Smooth muscle cell (in vitro differentiated cells): ENCODE data around the gene INSRR. TPM values are rescaled to one million over a fixed set of nuclear protein-coding genes. Genes with fewer than 3 reads are reported as not detected.

Experiments used
- DNase-seq: peaks from one replicate; lab custom pipeline; 2025; ENCODE audit not compliant: unreplicated experiment; lab: John Stamatoyannopoulos, UW
- H2AFZ ChIP-seq: fragments of 200-600 bp; sonication (generic); 2 replicates; pipeline ENCODE4 v1.6.0; 2016; ENCODE audit warnings: antibody characterized with exemption, low read depth, mild to moderate bottlenecking
- H3F3A ChIP-seq: fragments of 200-600 bp; sonication (generic); 2 replicates; pipeline ENCODE4 v1.6.0; 2017; ENCODE audit warnings: antibody characterized with exemption, low read depth
- H3K27ac ChIP-seq: fragments of 200-600 bp; sonication (generic); 2 replicates; pipeline ENCODE4 v1.5.1; 2016; ENCODE audit warnings: low read depth, mild to moderate bottlenecking
- H3K27me3 ChIP-seq: fragments of 200-600 bp; sonication (generic); 2 replicates; pipeline ENCODE4 v1.6.1; 2016; ENCODE audit warnings: low read depth, mild to moderate bottlenecking
- H3K36me3 ChIP-seq: fragments of 200-600 bp; sonication (generic); 2 replicates; pipeline ENCODE4 v1.5.1; 2016; ENCODE audit warnings: low read depth
- H3K4me1 ChIP-seq: fragments of 200-600 bp; sonication (generic); 2 replicates; pipeline ENCODE4 v1.5.1; 2016; ENCODE audit warnings: low read depth
- H3K4me2 ChIP-seq: fragments of 200-600 bp; sonication (generic); 2 replicates; pipeline ENCODE4 v1.6.0; 2016; ENCODE audit warnings: mild to moderate bottlenecking
- H3K4me3 ChIP-seq: fragments of 200-600 bp; sonication (generic); 2 replicates; pipeline ENCODE4 v1.5.1; 2016; ENCODE audit warnings: mild to moderate bottlenecking
- H3K79me2 ChIP-seq: fragments of 200-600 bp; sonication (generic); 2 replicates; pipeline ENCODE4 v1.6.0; 2016; ENCODE audit warnings: low read depth, mild to moderate bottlenecking
- H3K9ac ChIP-seq: fragments of 200-600 bp; sonication (generic); 2 replicates; pipeline ENCODE4 v1.6.0; 2016; ENCODE audit warnings: low read depth
- H3K9me3 ChIP-seq: fragments of 200-600 bp; sonication (generic); replicated peaks from 2 replicates; pipeline ENCODE4 v1.5.1; 2016; ENCODE audit warnings: low read depth
- H4K20me1 ChIP-seq: fragments of 200-600 bp; sonication (generic); 2 replicates; pipeline ENCODE4 v1.6.0; 2016; ENCODE audit warnings: low read depth
- WGBS: methylation state at CpG from one replicate; pipeline ENCODE4 v1.1.7; 2016; ENCODE audit warnings: low lambda C conversion rate; 5-methylcytosine and 5-hydroxymethylcytosine counted together
- polyA plus RNA-seq: library from polyadenylated mRNA; unstranded; fragments of >200 nt; fragmentation: Nextera tagmentation; extraction: Ambion mirVana; gene quantifications from 2 replicates; pipeline ENCODE4 v1.2.1, GENCODE V29; 2016
- total RNA-seq: library from RNA; depleted of rRNA; stranded (reverse); fragments of >200 nt; gene quantifications from 2 replicates; pipeline ENCODE4 v1.2.3, GENCODE V29; 2014
- TF ChIP-seq, protein P1 (sequence below): fragments of 200-600 bp; sonication (generic); IDR thresholded peaks from 2 replicates; pipeline ENCODE4 v1.5.1; 2017; ENCODE audit warnings: borderline replicate concordance, mild to moderate bottlenecking, antibody characterized with exemption; ENCODE audit not compliant: insufficient read depth, poor library complexity, severe bottlenecking

INSRR gene
- total and polyA plus RNA-seq, 2 experiments from 2014 or later: 0.36 to 0.45 TPM

DNA sequence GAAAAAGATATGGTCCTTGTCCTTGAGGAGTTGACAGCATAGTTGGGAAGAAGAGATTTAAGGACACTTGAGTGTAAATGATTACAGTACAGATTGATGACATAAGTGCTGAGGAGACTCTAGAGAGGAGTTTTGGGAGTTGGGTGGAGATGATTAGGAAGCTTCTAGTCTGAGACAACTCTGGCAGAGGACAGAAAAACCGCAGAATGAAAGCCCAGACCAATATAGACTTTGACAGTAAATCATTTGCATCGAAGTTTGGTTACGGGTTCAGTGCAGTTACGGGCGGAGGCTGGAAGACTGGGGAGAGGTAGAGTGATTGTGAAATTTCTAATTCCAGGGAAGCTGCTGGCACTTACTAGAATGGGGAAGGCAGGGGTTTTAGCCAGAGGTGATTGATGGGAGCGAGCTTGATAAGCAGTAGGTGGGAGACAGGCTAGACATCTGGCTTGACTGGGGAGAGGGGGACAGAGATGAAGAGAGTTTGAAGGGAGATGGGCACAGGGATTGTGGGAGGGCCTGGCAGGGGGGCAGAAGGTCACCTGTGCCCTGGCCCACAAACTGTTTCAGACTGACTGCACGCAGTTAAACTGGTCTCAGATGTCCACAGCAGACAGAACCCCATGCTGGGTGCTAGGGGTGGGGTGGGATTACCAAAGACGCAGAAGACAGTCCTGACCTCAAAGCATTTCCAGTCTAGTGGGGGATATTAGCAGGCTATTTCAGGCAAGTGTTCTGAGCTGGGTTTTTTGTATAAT lies 62.4 kb downstream of the INSRR start:
- Histone ChIP-seq H4K20me1 (peaks cover 88% of the 10 kb centered on the region), H2AFZ (no peak overlapping the region), H3K79me2 (no peaks in the 10 kb centered on the region), H3F3A (peaks cover 69% of the 10 kb centered on the region), H3K9ac (no peak overlapping the region), H3K27ac (no peak overlapping the region), H3K9me3 (no peaks in the 10 kb centered on the region), H3K4me1 (no peaks in the 10 kb centered on the region), H3K36me3 (peaks cover 2% of the 10 kb centered on the region), H3K4me2 (no peak overlapping the region), H3K4me3 (no peak overlapping the region), H3K27me3 (no peaks in the 10 kb centered on the region)
- WGBS: 86% methylated on average over 8 of the region's 8 CpGs
- no peak for DNase-seq
- TF ChIP-seq, protein P1, sequence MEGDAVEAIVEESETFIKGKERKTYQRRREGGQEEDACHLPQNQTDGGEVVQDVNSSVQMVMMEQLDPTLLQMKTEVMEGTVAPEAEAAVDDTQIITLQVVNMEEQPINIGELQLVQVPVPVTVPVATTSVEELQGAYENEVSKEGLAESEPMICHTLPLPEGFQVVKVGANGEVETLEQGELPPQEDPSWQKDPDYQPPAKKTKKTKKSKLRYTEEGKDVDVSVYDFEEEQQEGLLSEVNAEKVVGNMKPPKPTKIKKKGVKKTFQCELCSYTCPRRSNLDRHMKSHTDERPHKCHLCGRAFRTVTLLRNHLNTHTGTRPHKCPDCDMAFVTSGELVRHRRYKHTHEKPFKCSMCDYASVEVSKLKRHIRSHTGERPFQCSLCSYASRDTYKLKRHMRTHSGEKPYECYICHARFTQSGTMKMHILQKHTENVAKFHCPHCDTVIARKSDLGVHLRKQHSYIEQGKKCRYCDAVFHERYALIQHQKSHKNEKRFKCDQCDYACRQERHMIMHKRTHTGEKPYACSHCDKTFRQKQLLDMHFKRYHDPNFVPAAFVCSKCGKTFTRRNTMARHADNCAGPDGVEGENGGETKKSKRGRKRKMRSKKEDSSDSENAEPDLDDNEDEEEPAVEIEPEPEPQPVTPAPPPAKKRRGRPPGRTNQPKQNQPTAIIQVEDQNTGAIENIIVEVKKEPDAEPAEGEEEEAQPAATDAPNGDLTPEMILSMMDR: no peak

DNA sequence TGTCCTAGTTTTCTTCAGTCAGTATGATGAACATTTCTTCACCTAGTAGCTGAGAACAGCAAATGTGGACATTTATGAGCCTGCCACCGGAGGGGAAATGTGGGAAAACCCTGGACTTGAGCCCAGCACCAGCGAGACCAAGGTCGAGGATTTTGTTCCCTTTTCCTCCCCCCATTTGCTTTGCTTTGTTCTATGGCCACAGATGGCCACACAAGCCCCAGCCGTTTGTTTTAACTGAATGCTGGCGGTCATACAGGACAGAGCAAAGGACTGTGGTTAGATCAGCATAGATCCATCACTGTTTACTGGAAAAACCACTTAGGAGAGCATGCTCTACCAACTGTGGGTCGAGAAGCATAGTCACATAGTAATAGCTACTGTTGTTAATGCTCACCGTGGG lies 63.1 kb downstream of the INSRR start:
- H2AFZ ChIP-seq: no peak overlapping the region
- peaks cover 2% of the 10 kb centered on the region for H3K79me2 ChIP-seq
- 63% methylated on average over 7 of the region's 7 CpGs for whole genome bisulfite sequencing
- no peak overlapping the region for H3K4me3 ChIP-seq
- DNase-seq: no peak
- H3K4me1 ChIP-seq: no peaks in the 10 kb centered on the region
- H3K9ac ChIP-seq: no peak overlapping the region
- H3K36me3 ChIP-seq: peaks cover 2% of the 10 kb centered on the region
- peaks cover 95% of the 10 kb centered on the region for H4K20me1 ChIP-seq
- H3K27me3 ChIP-seq: no peaks in the 10 kb centered on the region
- peaks cover 69% of the 10 kb centered on the region for H3F3A ChIP-seq
- no peak overlapping the region for H3K27ac ChIP-seq
- H3K9me3 ChIP-seq: no peaks in the 10 kb centered on the region
- no peak overlapping the region for H3K4me2 ChIP-seq
- TF ChIP-seq, protein P1: no peak

DNA sequence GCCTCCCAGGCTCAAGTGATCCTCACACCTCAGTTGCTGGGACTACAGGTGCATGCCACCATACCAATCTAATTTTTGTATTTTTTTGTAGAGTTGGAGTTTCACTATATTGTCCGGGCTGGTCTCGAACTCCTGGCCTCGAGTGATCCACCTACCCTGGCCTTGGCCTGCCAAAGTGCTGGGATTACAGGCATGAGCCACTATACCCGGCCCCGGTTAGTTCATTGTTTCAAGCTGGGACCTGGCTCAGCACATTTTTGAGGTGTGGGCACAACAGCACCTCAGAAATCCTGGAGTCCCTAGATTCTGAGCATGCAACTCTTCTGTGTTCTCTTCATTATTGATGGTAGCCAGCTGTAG lies 63.6 kb downstream of the INSRR start:
- TF ChIP-seq, protein P1: no peak
- H3K9me3 ChIP-seq: no peaks in the 10 kb centered on the region
- H3K27me3 ChIP-seq: no peaks in the 10 kb centered on the region
- DNase-seq: no peak
- H3K4me1 ChIP-seq: no peaks in the 10 kb centered on the region
- no peak overlapping the region for H3K4me3 ChIP-seq
- peaks cover 6% of the 10 kb centered on the region for H3K79me2 ChIP-seq
- H2AFZ ChIP-seq: no peak overlapping the region
- no peak overlapping the region for H3K4me2 ChIP-seq
- H3K9ac ChIP-seq: no peak overlapping the region
- 96% methylated on average over 5 of the region's 5 CpGs for WGBS
- H3F3A ChIP-seq: peaks cover 66% of the 10 kb centered on the region
- peaks cover 6% of the 10 kb centered on the region for H3K36me3 ChIP-seq
- peaks cover 98% of the 10 kb centered on the region for H4K20me1 ChIP-seq
- H3K27ac ChIP-seq: no peak overlapping the region
